HG03439 (cell line): ENCODE measurements around the gene ASAP3.
"Not testable (repeated sequence)": the region's sequence is repeated elsewhere in the genome, so short reads cannot be mapped to it uniquely, and the experiment has no call there.

ENCODE experiments used
- ATAC-seq: cut with Tn5 transposase; IDR thresholded peaks from one replicate; pipeline ENCODE4 v1.9.1; 2021; ENCODE audit warnings: mild to moderate bottlenecking, moderate library complexity; ENCODE audit not compliant: unreplicated experiment

The ASAP3 gene

GRCh38 chr1:23515905-23516304 lies 31.9 kb upstream of the ASAP3 start:
- no peak for ATAC-seq

GRCh38 chr1:23514111-23514679 lies 30.2 kb upstream of the ASAP3 start:
- no peak for ATAC-seq

- ATAC-seq: no peak
Measured at GRCh38 chr1:23509896-23510295, 25.9 kb upstream of the ASAP3 start.

DNA sequence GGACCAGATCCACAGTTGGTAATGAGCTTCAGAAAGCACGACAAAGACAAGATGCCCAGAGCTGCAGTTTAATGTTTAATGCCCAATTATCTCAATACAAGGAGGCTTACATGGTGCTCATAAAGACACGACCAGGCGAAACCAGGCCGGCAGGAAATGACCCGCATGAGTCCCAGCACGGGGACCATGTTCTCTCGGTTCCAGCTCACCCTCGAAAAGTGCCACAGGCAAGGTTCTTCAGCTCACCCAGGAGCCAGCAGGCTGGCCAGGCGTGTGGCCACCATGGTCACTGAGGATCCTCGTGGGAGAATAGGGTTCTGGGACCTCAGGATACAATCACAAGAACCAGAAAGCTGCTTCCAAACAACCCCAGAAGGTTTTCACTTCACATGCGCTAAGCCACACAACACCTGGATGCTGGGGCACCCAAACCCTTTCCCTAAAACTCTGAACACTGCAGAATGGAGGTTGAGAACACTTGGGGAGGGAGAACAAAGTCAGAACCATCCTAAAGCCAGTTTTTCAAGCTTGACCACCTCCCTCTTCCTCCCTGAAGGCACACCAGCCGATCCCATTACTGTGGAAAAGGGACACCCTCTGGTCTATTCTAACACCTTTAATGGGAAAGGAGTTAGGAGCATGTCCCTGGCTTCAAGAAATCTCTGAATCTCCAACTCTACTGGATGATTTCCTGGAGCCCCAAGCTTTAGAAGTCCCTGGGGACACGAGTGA lies 22.6 kb upstream of the ASAP3 start:
- no peak for ATAC-seq

DNA sequence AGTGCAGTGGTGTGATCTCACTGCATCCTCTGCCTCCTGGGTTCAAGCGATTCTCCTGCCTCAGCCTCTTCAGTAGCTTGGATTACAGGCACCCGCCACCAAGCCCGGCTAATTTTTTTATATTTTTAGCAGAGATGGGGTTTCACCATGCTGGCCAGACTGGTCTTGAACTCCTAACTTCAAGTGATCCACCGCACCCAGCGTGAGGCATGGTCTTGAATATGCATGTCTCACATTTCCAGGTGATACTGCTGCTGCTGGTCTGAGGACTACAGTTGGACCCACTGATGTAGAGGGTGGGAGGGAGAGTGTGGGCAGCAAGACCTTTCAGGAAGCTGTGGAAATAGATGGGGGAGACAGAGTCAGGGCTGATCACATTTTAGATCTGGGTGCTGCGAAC lies 21.9 kb upstream of the ASAP3 start:
- ATAC-seq: no peak

GRCh38 chr1:23504156-23504555 lies 20.2 kb upstream of the ASAP3 start:
- ATAC-seq: not testable (repeated sequence)

GRCh38 chr1:23502951-23503350 lies 19.0 kb upstream of the ASAP3 start:
- ATAC-seq: no peak

GRCh38 chr1:23500466-23500865 lies 16.5 kb upstream of the ASAP3 start:
- ATAC-seq: no peak

DNA sequence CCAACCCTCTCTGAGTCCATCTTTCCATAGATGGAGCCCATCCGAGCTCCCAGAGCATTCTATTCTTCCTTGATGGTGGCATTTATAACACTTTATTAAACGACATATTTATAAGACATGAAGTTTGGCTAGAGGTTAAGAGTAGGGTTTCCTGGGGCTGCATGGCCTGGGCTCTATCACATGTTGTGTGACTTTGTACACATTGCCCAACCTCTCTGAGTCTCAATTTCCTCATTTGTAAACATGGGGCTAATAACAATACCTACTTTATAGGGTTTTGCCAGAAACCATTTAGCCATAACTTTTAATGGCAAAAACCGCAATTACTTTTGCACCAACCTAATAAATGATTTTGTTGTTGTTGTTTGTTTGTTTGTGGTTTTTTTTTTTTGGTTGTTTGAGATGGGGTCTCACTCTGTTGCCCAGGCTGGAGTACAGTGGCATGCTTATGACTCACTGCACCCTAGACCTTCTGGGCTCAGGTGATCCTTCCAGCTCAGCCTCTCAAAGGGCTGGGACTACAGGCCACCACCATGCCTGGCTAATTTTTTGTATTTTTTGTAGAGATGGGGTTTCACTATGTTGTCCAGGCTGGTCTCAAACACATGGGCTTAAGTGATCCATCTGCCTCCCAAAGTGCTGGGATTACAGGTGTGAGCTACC lies 13.9 kb upstream of the ASAP3 start:
- no peak for ATAC-seq

DNA sequence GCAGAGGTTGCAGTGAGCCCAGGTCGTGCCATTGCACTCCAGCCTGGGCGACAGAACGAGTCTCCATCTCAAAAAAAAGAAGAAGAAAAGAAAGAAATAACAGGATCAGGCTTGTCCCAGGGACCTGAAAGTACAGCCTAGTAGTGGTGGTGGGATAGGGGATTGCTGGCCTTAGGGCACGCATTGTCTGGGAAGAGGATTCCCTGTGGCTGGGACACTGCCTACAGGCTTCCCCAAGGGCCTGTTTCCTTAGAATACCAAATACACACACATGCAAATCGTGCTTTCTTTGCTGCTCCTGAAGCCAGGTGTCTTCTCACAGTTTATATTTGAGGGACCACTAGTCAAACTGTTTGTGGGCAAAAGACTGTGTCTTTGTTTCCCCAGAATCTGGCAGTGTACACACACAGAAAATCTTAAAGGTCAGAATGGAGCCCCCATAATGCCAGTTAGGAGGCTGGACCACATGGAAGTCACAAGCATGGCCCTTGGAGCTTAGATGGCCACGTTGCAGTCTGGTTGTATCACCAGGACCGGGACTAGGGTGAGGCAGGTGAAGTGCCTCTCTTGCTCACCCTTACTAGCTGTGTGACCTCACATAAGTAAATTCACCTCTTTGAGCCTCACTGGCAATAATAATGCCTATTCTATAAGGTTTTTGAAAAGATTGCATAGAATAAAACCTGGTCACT lies 12.7 kb upstream of the ASAP3 start:
- no peak for ATAC-seq

- ATAC-seq: not testable (repeated sequence)
Measured at GRCh38 chr1:23494836-23495235, 10.9 kb upstream of the ASAP3 start.

DNA sequence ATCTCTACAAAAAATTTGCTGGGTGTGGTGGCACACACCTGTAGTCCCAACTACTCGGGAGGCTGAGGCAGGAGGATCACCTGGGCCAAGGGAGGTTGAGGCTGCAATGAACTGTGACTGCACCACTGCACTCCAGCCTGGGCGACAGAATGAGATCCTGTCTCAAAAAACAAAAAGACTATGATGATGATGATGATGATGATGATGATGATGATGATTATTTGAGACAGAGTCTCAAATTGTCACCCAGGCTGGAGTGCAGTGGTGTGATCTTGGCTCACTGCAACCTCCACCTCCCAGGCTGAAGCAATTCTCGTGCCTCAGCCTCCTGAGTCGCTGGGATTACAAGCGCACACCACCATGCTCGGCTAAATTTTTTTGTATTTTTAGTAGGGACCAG lies 8.8 kb upstream of the ASAP3 start:
- not testable (repeated sequence) for ATAC-seq

DNA sequence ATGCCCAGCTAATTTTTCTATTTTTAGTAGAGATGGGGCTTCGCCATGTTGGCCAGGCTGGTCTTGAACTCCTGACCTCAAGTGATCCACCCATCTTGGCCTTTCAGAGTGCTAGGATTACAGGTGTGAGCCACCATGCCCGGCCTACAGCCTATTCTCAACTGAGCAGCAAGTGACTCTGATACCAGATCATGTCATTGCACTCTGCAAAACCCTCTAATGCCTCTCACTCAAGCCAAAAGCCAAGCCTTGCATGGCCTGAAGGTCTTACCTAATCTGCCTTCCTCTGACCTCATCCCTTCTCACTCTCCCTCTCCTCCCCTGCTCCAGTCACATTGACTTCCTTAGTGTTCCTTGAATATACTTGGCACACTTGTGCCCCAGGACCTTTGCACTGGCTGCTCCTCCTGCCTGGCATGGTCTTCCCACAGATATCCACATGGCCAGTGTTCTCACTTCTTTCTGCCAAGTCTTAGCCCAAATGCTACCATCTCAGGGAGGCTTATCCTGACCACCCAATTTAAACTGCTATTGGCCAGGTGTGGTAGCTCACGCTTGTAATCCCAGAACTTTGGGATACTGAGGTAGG lies 8.2 kb upstream of the ASAP3 start:
- ATAC-seq: no peak

DNA sequence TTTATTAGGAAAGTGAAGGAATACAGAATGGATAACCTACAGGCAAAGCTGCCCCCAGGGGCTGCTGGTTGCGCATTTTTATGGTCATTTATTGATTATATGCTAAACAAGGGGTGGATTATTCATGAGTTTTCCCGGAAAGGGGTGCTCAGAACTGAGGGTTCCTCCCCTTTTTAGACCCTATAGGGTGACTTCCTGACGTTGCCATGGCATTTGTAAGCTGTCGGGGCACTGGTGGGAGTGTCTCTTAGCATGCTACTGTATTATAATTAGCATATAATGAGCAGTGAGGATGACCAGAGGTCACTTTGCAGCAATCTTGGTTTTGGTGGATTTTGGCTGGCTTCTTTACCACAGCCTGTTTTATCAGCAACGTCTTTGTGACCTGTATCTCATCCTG lies 5.9 kb upstream of the ASAP3 start:
- ATAC-seq: no peak

GRCh38 chr1:23485002-23485332 lies 988 bp upstream of the ASAP3 start:
- no peak for ATAC-seq

GRCh38 chr1:23484253-23485001 lies 448 bp upstream of the ASAP3 start:
- peak; percentile 70 for ATAC-seq

DNA sequence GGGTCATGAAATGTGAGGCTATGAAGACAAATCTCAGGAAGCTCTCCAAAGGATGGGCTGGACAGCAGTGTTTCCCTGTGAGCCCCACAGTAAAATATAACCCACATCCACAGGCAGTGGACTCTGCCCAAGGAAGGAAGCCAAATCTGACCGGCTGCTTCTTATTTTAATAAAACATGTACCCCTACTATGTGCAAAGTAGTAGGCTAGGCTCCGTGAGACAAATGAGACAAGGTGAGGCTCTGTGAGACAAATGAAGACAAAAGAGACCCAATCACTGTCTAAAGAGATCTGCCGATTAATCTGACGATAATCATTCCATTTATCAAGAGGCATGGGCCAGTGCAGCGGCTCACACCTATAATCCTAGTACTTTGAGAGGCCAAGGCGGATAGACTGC lies 2.1 kb downstream of the ASAP3 start:
- no peak for ATAC-seq

- ATAC-seq: no peak
Measured at GRCh38 chr1:23481026-23481597, 2.9 kb downstream of the ASAP3 start.

GRCh38 chr1:23480187-23481025 lies 3.6 kb downstream of the ASAP3 start:
- no peak for ATAC-seq

DNA sequence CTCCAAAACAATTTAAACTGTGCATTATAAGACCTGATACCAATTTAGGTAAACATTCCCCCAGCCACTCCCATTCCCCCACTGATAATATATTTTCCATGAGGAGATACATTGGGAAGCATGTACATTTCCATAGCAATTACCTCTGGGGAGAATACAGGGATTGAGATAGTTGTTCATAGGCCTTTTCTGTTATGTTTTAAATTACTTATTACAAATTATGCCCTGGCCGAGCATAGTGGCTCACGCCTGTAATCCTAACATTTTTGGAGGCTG lies 4.4 kb downstream of the ASAP3 start:
- no peak for ATAC-seq
